ENCODE measurements around the gene PTGES2. TPM values are rescaled to one million over a fixed set of nuclear protein-coding genes. Genes with fewer than 3 reads are reported as not detected.

Gene PTGES2
- total RNA-seq, 1 experiment from 2014 or later = 76.8 TPM

DNA sequence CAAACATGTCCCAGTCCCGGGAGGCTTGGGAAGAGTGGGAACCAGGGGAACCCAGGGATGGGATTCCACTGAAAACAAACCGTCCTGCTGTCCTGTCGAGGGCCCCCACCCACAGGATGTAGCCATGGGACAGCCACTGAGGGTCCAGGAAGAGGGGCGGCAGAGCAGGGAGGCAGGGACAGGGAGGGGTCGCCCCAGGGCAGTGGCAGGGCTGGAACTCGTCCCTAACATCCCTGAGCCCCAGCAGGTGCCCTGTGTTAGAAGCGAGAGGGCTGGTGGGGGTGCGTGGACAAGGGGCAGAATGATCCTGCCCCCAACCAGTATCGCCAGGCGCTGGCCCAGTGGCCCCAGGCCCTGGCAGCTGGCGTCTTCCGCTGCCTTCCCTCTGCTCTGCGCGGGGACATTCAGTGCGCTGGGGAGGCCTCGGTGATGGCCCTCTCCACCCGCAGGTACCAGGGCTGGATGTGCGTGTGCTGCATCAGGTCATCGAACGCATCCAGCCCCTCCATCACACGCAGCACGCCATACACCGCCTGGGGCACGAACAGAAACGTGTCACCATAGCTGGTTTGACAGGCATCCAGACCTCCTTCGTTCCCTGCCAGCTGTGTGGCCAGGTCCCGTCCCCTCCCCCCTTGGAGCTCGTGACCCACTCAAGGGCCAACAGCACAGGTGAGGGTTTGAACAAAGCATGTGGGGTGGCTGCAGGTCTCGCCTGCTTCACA, 6.6 kb downstream of the PTGES2 start:
- ChIA-PET CTCF (no interaction called here), POLR2A (no interaction called here)
- Histone ChIP-seq H3K9me3 (ENCODE audit: control insufficient read depth, insufficient read depth, low read depth, low read length) (no peaks in the 10 kb centered on the region), H3K36me3 (ENCODE audit: control insufficient read depth, insufficient read depth, low read length) (no peaks in the 10 kb centered on the region), H3K4me1 (ENCODE audit: control insufficient read depth, insufficient read depth, low read length) (peaks cover 3% of the 10 kb centered on the region; the same call in 1 of the 2 replicates), H3K27ac (ENCODE audit: low read length) (no peak overlapping the region), H3K4me3 (ENCODE audit: low read depth in 2 of 2, low read length in 2 of 2) (no peak overlapping the region), H3K27me3 (ENCODE audit: control insufficient read depth, insufficient read depth, low read length) (no peaks in the 10 kb centered on the region)
- no TSS peak for BruUV-seq (replicated peaks)
- DNase-seq (ENCODE audit: low read depth, low spot score) (no peak), ATAC-seq (no peak)
- in situ Hi-C loops (cut with HindIII; ENCODE audit: low pct_unique_long_range_greater_than_20kb, low sequenced_read_pairs) = no loop called here
- intact Hi-C loops (cut with micrococcal nuclease; ENCODE audit: unreplicated experiment) = no loop called here
- TF ChIP-seq, protein P1, sequence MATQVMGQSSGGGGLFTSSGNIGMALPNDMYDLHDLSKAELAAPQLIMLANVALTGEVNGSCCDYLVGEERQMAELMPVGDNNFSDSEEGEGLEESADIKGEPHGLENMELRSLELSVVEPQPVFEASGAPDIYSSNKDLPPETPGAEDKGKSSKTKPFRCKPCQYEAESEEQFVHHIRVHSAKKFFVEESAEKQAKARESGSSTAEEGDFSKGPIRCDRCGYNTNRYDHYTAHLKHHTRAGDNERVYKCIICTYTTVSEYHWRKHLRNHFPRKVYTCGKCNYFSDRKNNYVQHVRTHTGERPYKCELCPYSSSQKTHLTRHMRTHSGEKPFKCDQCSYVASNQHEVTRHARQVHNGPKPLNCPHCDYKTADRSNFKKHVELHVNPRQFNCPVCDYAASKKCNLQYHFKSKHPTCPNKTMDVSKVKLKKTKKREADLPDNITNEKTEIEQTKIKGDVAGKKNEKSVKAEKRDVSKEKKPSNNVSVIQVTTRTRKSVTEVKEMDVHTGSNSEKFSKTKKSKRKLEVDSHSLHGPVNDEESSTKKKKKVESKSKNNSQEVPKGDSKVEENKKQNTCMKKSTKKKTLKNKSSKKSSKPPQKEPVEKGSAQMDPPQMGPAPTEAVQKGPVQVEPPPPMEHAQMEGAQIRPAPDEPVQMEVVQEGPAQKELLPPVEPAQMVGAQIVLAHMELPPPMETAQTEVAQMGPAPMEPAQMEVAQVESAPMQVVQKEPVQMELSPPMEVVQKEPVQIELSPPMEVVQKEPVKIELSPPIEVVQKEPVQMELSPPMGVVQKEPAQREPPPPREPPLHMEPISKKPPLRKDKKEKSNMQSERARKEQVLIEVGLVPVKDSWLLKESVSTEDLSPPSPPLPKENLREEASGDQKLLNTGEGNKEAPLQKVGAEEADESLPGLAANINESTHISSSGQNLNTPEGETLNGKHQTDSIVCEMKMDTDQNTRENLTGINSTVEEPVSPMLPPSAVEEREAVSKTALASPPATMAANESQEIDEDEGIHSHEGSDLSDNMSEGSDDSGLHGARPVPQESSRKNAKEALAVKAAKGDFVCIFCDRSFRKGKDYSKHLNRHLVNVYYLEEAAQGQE (IDR thresholded peaks at IDR 0.05; ENCODE audit: insufficient read depth in 1 of 2, low read depth in 2 of 2, low read length in 1 of 2) = no peak
- TF ChIP-seq POLR2AphosphoS5 (IDR thresholded peaks at IDR 0.05; ENCODE audit: low read depth, low read length) (no peak), SIN3A (IDR thresholded peaks at IDR 0.05; ENCODE audit: borderline replicate concordance, insufficient read depth, low read depth, low read length) (no peak), TCF7L2 (IDR thresholded peaks at IDR 0.05; ENCODE audit: low read depth, low read length) (no peak)
- TF ChIP-seq, protein P2, sequence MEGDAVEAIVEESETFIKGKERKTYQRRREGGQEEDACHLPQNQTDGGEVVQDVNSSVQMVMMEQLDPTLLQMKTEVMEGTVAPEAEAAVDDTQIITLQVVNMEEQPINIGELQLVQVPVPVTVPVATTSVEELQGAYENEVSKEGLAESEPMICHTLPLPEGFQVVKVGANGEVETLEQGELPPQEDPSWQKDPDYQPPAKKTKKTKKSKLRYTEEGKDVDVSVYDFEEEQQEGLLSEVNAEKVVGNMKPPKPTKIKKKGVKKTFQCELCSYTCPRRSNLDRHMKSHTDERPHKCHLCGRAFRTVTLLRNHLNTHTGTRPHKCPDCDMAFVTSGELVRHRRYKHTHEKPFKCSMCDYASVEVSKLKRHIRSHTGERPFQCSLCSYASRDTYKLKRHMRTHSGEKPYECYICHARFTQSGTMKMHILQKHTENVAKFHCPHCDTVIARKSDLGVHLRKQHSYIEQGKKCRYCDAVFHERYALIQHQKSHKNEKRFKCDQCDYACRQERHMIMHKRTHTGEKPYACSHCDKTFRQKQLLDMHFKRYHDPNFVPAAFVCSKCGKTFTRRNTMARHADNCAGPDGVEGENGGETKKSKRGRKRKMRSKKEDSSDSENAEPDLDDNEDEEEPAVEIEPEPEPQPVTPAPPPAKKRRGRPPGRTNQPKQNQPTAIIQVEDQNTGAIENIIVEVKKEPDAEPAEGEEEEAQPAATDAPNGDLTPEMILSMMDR (IDR thresholded peaks at IDR 0.05) = no peak

DNA sequence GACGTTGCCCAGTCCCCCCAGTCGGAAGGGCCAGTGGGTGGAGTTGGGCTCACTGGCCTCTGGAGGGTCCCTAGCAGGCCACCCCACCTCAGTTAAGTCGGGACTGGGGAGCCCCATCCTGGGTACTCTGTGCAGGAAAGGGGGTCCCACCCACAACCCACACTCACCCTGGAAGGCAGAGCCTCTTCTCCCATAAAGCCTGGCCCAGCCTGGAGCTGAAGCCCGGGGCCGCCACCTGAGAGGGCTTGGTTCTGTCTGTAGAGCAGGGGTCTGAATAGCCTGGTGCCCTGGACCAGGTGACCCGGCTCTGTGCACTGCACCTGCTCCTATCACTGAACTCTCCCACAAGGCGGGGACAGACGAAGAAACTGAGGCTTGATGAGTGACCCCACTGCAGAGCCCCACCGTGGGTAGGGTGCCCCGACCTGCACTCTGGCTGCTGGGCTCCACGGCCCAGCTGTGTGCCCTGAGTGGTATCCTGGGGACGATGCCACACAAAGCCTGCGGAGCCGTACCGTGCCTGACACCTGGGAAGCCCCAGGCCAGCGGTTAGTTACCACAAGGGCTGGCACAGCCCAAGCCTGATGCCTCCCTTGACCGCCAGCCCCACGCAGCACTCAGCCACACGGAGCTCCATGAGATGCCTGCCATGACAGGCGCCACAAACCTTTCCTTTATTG, 7.3 kb downstream of the PTGES2 start:
- ChIA-PET POLR2A (no interaction called here), CTCF (no interaction called here)
- H3K4me3 ChIP-seq (ENCODE audit: low read depth in 2 of 2, low read length in 2 of 2) = no peak overlapping the region
- no TSS peak for BruUV-seq (replicated peaks)
- ATAC-seq (no peak), DNase-seq (ENCODE audit: low read depth, low spot score) (no peak)
- H3K36me3 ChIP-seq (ENCODE audit: control insufficient read depth, insufficient read depth, low read length) = no peaks in the 10 kb centered on the region
- H3K4me1 ChIP-seq (ENCODE audit: control insufficient read depth, insufficient read depth, low read length) = no peaks in the 10 kb centered on the region; the same call in 1 of the 2 replicates
- intact Hi-C loops (cut with micrococcal nuclease; ENCODE audit: unreplicated experiment) = no loop called here
- no peaks in the 10 kb centered on the region for H3K27me3 ChIP-seq (ENCODE audit: control insufficient read depth, insufficient read depth, low read length)
- in situ Hi-C loops (cut with HindIII; ENCODE audit: low pct_unique_long_range_greater_than_20kb, low sequenced_read_pairs) = no loop called here
- no peak overlapping the region for H3K27ac ChIP-seq (ENCODE audit: low read length)
- TF ChIP-seq, protein P1 (IDR thresholded peaks at IDR 0.05; ENCODE audit: insufficient read depth in 1 of 2, low read depth in 2 of 2, low read length in 1 of 2) = no peak
- TF ChIP-seq, protein P2 (IDR thresholded peaks at IDR 0.05) = no peak
- TF ChIP-seq SIN3A (IDR thresholded peaks at IDR 0.05; ENCODE audit: borderline replicate concordance, insufficient read depth, low read depth, low read length) = no peak
- no peak for TF ChIP-seq POLR2AphosphoS5 (IDR thresholded peaks at IDR 0.05; ENCODE audit: low read depth, low read length)
- TF ChIP-seq TCF7L2 (IDR thresholded peaks at IDR 0.05; ENCODE audit: low read depth, low read length) = no peak
- no peaks in the 10 kb centered on the region for H3K9me3 ChIP-seq (ENCODE audit: control insufficient read depth, insufficient read depth, low read depth, low read length)
